GM21381 (cell line): ENCODE data around the gene GPR160.

Source experiments
- ATAC-seq: cut with Tn5 transposase; IDR thresholded peaks from one replicate; pipeline ENCODE4 v1.9.1; 2021; ENCODE audit warnings: mild to moderate bottlenecking, moderate library complexity; ENCODE audit not compliant: unreplicated experiment

The GPR160 gene

GRCh38 chr3:170027233-170028102 is 10.3 kb upstream of the GPR160 start:
- ATAC-seq, result no peak

- ATAC-seq, result no peak
Observed at GRCh38 chr3:170033489-170033888, 4.3 kb upstream of the GPR160 start.

GRCh38 chr3:170038434-170039110 is 777 bp downstream of the GPR160 start:
- peak; percentile 4 for ATAC-seq

- ATAC-seq, result no peak
Observed at GRCh38 chr3:170040418-170040817, 2.6 kb downstream of the GPR160 start.

- ATAC-seq, result no peak
Observed at GRCh38 chr3:170043506-170043905, 5.7 kb downstream of the GPR160 start.

GRCh38 chr3:170044271-170044670 is 6.5 kb downstream of the GPR160 start:
- ATAC-seq, result no peak

- peak; percentile 83 for ATAC-seq
Observed at GRCh38 chr3:170044795-170045244, 7.0 kb downstream of the GPR160 start.

- ATAC-seq, result no peak
Observed at GRCh38 chr3:170046269-170047132, 8.7 kb downstream of the GPR160 start.

- no peak for ATAC-seq
Observed at GRCh38 chr3:170047133-170047404, 9.3 kb downstream of the GPR160 start.

GRCh38 chr3:170049146-170050000 is 11.6 kb downstream of the GPR160 start:
- ATAC-seq, result no peak

GRCh38 chr3:170050753-170051152 is 13.0 kb downstream of the GPR160 start:
- no peak for ATAC-seq

GRCh38 chr3:170052398-170052797 is 14.6 kb downstream of the GPR160 start:
- ATAC-seq, result no peak

- no peak for ATAC-seq
Observed at GRCh38 chr3:170054204-170054603, 16.4 kb downstream of the GPR160 start.

- peak; percentile 70 for ATAC-seq
Observed at GRCh38 chr3:170055209-170055608, 17.4 kb downstream of the GPR160 start.

GRCh38 chr3:170056710-170057454 is 19.1 kb downstream of the GPR160 start:
- peak; percentile 87 for ATAC-seq

- no peak for ATAC-seq
Observed at GRCh38 chr3:170057550-170057949, 19.8 kb downstream of the GPR160 start.

- no peak for ATAC-seq
Observed at GRCh38 chr3:170058127-170058526, 20.3 kb downstream of the GPR160 start.

GRCh38 chr3:170059447-170059846 is 21.7 kb downstream of the GPR160 start:
- no peak for ATAC-seq

GRCh38 chr3:170062068-170062467 is 24.3 kb downstream of the GPR160 start:
- no peak for ATAC-seq

GRCh38 chr3:170062769-170063168 is 25.0 kb downstream of the GPR160 start:
- no peak for ATAC-seq
